HG03097 (cell line): ENCODE data around the gene NOTUM.

ENCODE experiments used
- ATAC-seq: cut with Tn5 transposase; IDR thresholded peaks from one replicate; pipeline ENCODE4 v1.9.1; 2021; ENCODE audit not compliant: unreplicated experiment, low FRiP score

The NOTUM gene

GRCh38 chr17:81961087-81961511 lies at the start of gene NOTUM:
TSS of gene NOTUM (minus strand) at chr17:81961187. CDS start at chr17:81960909, 278 bp downstream.
- no peak for ATAC-seq

GRCh38 chr17:82009413-82009812 lies 48.4 kb upstream of the NOTUM start:
- ATAC-seq: no peak

GRCh38 chr17:82008941-82009405 lies 48.0 kb upstream of the NOTUM start:
- no peak for ATAC-seq

- no peak for ATAC-seq
Measured at GRCh38 chr17:82008258-82008940, 47.4 kb upstream of the NOTUM start.

- ATAC-seq: no peak
Measured at GRCh38 chr17:82007495-82008257, 46.7 kb upstream of the NOTUM start.

- no peak for ATAC-seq
Measured at GRCh38 chr17:82007228-82007494, 46.2 kb upstream of the NOTUM start.

- no peak for ATAC-seq
Measured at GRCh38 chr17:82006468-82007227, 45.7 kb upstream of the NOTUM start.

GRCh38 chr17:82005701-82006348 lies 44.8 kb upstream of the NOTUM start:
- no peak for ATAC-seq

- no peak for ATAC-seq
Measured at GRCh38 chr17:82004517-82005455, 43.8 kb upstream of the NOTUM start.

GRCh38 chr17:82003411-82004381 lies 42.7 kb upstream of the NOTUM start:
- no peak for ATAC-seq

- ATAC-seq: no peak
Measured at GRCh38 chr17:82001571-82002056, 40.6 kb upstream of the NOTUM start.

GRCh38 chr17:82000803-82001570 lies 40.0 kb upstream of the NOTUM start:
- ATAC-seq: no peak

- ATAC-seq: no peak
Measured at GRCh38 chr17:81999976-82000802, 39.2 kb upstream of the NOTUM start.

- no peak for ATAC-seq
Measured at GRCh38 chr17:81999587-81999975, 38.6 kb upstream of the NOTUM start.

GRCh38 chr17:81998691-81999438 lies 37.9 kb upstream of the NOTUM start:
- no peak for ATAC-seq

GRCh38 chr17:81998212-81998611 lies 37.2 kb upstream of the NOTUM start:
- ATAC-seq: no peak
